Ishikawa (cell line): ENCODE results near the gene NAALADL1.

Experiments used
- CEBPB ChIP-seq: IDR thresholded peaks from 2 replicates; pipeline ENCODE4 v1.6.1; 2012
- CREB1 ChIP-seq: IDR thresholded peaks from 2 replicates; pipeline ENCODE4 v1.6.1; 2012; ENCODE audit warnings: low read depth
- EGR1 ChIP-seq: IDR thresholded peaks from 2 replicates; pipeline ENCODE4 v1.6.1; 2012
- EP300 ChIP-seq: IDR thresholded peaks from 2 replicates; pipeline ENCODE4 v1.6.1; 2012; ENCODE audit warnings: borderline replicate concordance
- FOXM1 ChIP-seq: IDR thresholded peaks from 2 replicates; pipeline ENCODE4 v1.6.1; 2012; ENCODE audit warnings: low read depth, borderline replicate concordance
- MAX ChIP-seq: IDR thresholded peaks from 2 replicates; pipeline ENCODE4 v1.6.1; 2012
- NFIC ChIP-seq: IDR thresholded peaks from 2 replicates; pipeline ENCODE4 v1.6.1; 2012
- RAD21 ChIP-seq: IDR thresholded peaks from 2 replicates; pipeline ENCODE4 v1.6.1; 2012; ENCODE audit warnings: low read depth
- REST ChIP-seq: IDR thresholded peaks from 2 replicates; pipeline ENCODE4 v1.6.1; 2012; ENCODE audit warnings: low read depth, mild to moderate bottlenecking
- TAF1 ChIP-seq: IDR thresholded peaks from 2 replicates; pipeline ENCODE4 v1.6.1; 2012; ENCODE audit warnings: low read depth, mild to moderate bottlenecking
- TCF12 ChIP-seq: IDR thresholded peaks from 2 replicates; pipeline ENCODE4 v1.6.1; 2012; ENCODE audit warnings: low read depth
- TEAD4 ChIP-seq: IDR thresholded peaks from 2 replicates; pipeline ENCODE4 v1.6.1; 2012
- USF1 ChIP-seq: IDR thresholded peaks from 2 replicates; pipeline ENCODE4 v1.6.1; 2012
- YY1 ChIP-seq: IDR thresholded peaks from 2 replicates; pipeline ENCODE4 v1.6.1; 2012; ENCODE audit warnings: low read depth
- ZBTB7A ChIP-seq: IDR thresholded peaks from 2 replicates; pipeline ENCODE4 v1.6.1; 2012; ENCODE audit warnings: low read depth

The NAALADL1 gene

GRCh38 chr11:65021003-65021402, 37.4 kb downstream of the NAALADL1 start:
- TF ChIP-seq FOXM1 (no peak), TAF1 (no peak), MAX (no peak), RAD21 (no peak), CREB1 (no peak), EGR1 (no peak), TCF12 (no peak), NFIC (no peak), TEAD4 (no peak), USF1 (no peak), ZBTB7A (no peak), YY1 (no peak), REST (no peak)

GRCh38 chr11:65019824-65020223, 38.5 kb downstream of the NAALADL1 start:
- no peak for TF ChIP-seq TAF1
- TF ChIP-seq NFIC, result no peak
- TF ChIP-seq FOXM1, result no peak
- no peak for TF ChIP-seq CREB1
- no peak for TF ChIP-seq RAD21
- no peak for TF ChIP-seq YY1
- no peak for TF ChIP-seq EP300
- no peak for TF ChIP-seq REST
- TF ChIP-seq USF1, result no peak
- TF ChIP-seq MAX, result no peak
- TF ChIP-seq EGR1, result no peak
- TF ChIP-seq TEAD4, result no peak
- no peak for TF ChIP-seq TCF12
- no peak for TF ChIP-seq ZBTB7A

- TF ChIP-seq CREB1 (no peak), EP300 (no peak), MAX (no peak), NFIC (no peak), RAD21 (no peak), FOXM1 (no peak), ZBTB7A (no peak), TCF12 (no peak), YY1 (no peak), TEAD4 (no peak), REST (no peak), EGR1 (no peak), TAF1 (no peak), USF1 (no peak), CEBPB (no peak)
Observed at GRCh38 chr11:65017937-65018336, 40.4 kb downstream of the NAALADL1 start.

- TF ChIP-seq USF1, result no peak
- TF ChIP-seq CEBPB, result no peak
- no peak for TF ChIP-seq RAD21
- no peak for TF ChIP-seq NFIC
- TF ChIP-seq CREB1, result no peak
- no peak for TF ChIP-seq TEAD4
- TF ChIP-seq MAX, result no peak
- no peak for TF ChIP-seq TAF1
- TF ChIP-seq TCF12, result no peak
- TF ChIP-seq REST, result no peak
- TF ChIP-seq FOXM1, result no peak
- TF ChIP-seq EP300, result no peak
- TF ChIP-seq EGR1, result no peak
- TF ChIP-seq ZBTB7A, result no peak
- TF ChIP-seq YY1, result no peak
Observed at GRCh38 chr11:65016705-65017104, 41.6 kb downstream of the NAALADL1 start.
